Activated CD4-positive, alpha-beta T cell treated with anti-CD3 and anti-CD28 coated beads, Interleukin-2, amount 10 ng/mL, durations not matched to agents 24 days and 14 days (primary cell): ENCODE data around the gene OTOP1. TPM values are rescaled to one million over a fixed set of nuclear protein-coding genes. Genes with fewer than 3 reads are reported as not detected.
A peak's percentile ranks its signal among the peaks of the same experiment; 100 is the strongest.
"Not testable (repeated sequence)": the region's sequence is repeated elsewhere in the genome, so short reads cannot be mapped to it uniquely, and the experiment has no call there.

Experiments
- DNase-seq: peaks from one replicate; pipeline ENCODE4 v3.0.0; 2022
- H3K27ac Mint-ChIP-seq: one replicate; pipeline ENCODE4 v1.8.0; 2022; ENCODE audit warnings: mild to moderate bottlenecking, mixed read lengths
- H3K27me3 Mint-ChIP-seq: one replicate; pipeline ENCODE4 v1.8.0; 2022; ENCODE audit warnings: mixed read lengths
- H3K36me3 Mint-ChIP-seq: one replicate; pipeline ENCODE4 v1.8.0; 2022; ENCODE audit warnings: low read depth, mild to moderate bottlenecking, mixed read lengths
- H3K4me1 Mint-ChIP-seq: one replicate; pipeline ENCODE4 v1.8.0; 2021; ENCODE audit warnings: mixed read lengths
- H3K4me3 Mint-ChIP-seq: one replicate; pipeline ENCODE4 v1.8.0; 2022; ENCODE audit warnings: mild to moderate bottlenecking, moderate library complexity, mixed read lengths
- H3K9me3 Mint-ChIP-seq: one replicate; pipeline ENCODE4 v1.8.0; 2021; ENCODE audit warnings: mixed read lengths
- intact Hi-C: fragments of 100-400 bp; cut with micrococcal nuclease; formaldehyde crosslinking; loops from one replicate; pipeline ENCODE4 v1.15.1; 2023
- total RNA-seq: library from RNA; stranded (reverse); gene quantifications from 2 replicates; pipeline ENCODE4 v1.2.3, GENCODE V29; 2022

Gene OTOP1
- total RNA-seq, result not detected in 2 replicates

GRCh38 chr4:4226606-4227438, at the start of gene OTOP1:
OTOP1 (minus strand) TSS chr4:4226929; CDS start chr4:4226864, 65 bp downstream.
- no peak for DNase-seq
- H3K27me3 Mint-ChIP-seq, result peaks cover 63% of the 10 kb centered on the region
- H3K9me3 Mint-ChIP-seq, result no peaks in the 10 kb centered on the region
- H3K4me3 Mint-ChIP-seq, result no peak within 1 kb of the TSS
- peaks cover 2% of the 10 kb centered on the region for H3K4me1 Mint-ChIP-seq
- no peak within 1 kb of the TSS for H3K27ac Mint-ChIP-seq
- H3K36me3 Mint-ChIP-seq, result peaks cover 7% of the 10 kb centered on the region
- intact Hi-C loops, result no loop called here

GRCh38 chr4:4274226-4274625, 47.5 kb upstream of the OTOP1 start:
- H3K36me3 Mint-ChIP-seq, result peaks cover 49% of the 10 kb centered on the region
- intact Hi-C loops, result no loop called here
- H3K9me3 Mint-ChIP-seq, result no peaks in the 10 kb centered on the region
- peaks cover 17% of the 10 kb centered on the region for H3K4me1 Mint-ChIP-seq
- H3K4me3 Mint-ChIP-seq, result no peak overlapping the region
- no peak for DNase-seq
- no peaks in the 10 kb centered on the region for H3K27me3 Mint-ChIP-seq
- no peak overlapping the region for H3K27ac Mint-ChIP-seq

GRCh38 chr4:4271912-4272311, 45.2 kb upstream of the OTOP1 start:
- Mint-ChIP-seq H3K27ac (no peak overlapping the region), H3K36me3 (peaks cover 54% of the 10 kb centered on the region), H3K27me3 (no peaks in the 10 kb centered on the region), H3K9me3 (no peaks in the 10 kb centered on the region), H3K4me1 (peaks cover 23% of the 10 kb centered on the region), H3K4me3 (no peak overlapping the region)
- intact Hi-C loops, result no loop called here
- no peak for DNase-seq

- H3K4me3 Mint-ChIP-seq, result peak overlapping the region; percentile 11
- no peak overlapping the region for H3K27ac Mint-ChIP-seq
- DNase-seq, result no peak
- no peaks in the 10 kb centered on the region for H3K27me3 Mint-ChIP-seq
- peaks cover 56% of the 10 kb centered on the region for H3K36me3 Mint-ChIP-seq
- no peaks in the 10 kb centered on the region for H3K9me3 Mint-ChIP-seq
- peaks cover 23% of the 10 kb centered on the region for H3K4me1 Mint-ChIP-seq
- intact Hi-C loops, result no loop called here
Measured at GRCh38 chr4:4270529-4270928, 43.8 kb upstream of the OTOP1 start.

- Mint-ChIP-seq H3K4me3 (peak overlapping the region; percentile 11), H3K36me3 (peaks cover 56% of the 10 kb centered on the region), H3K27ac (peak overlapping the region; percentile 69), H3K27me3 (no peaks in the 10 kb centered on the region), H3K9me3 (no peaks in the 10 kb centered on the region), H3K4me1 (peaks cover 23% of the 10 kb centered on the region)
- intact Hi-C loops, result no loop called here
- peak; percentile 63 for DNase-seq
Measured at GRCh38 chr4:4269856-4270255, 43.1 kb upstream of the OTOP1 start.

- peak overlapping the region; percentile 69 for H3K27ac Mint-ChIP-seq
- H3K36me3 Mint-ChIP-seq, result peaks cover 51% of the 10 kb centered on the region
- H3K9me3 Mint-ChIP-seq, result no peaks in the 10 kb centered on the region
- intact Hi-C loops, result no loop called here
- no peaks in the 10 kb centered on the region for H3K27me3 Mint-ChIP-seq
- H3K4me3 Mint-ChIP-seq, result peak overlapping the region; percentile 11
- DNase-seq, result peak; percentile 61
- peaks cover 22% of the 10 kb centered on the region for H3K4me1 Mint-ChIP-seq
Measured at GRCh38 chr4:4269331-4269731, 42.6 kb upstream of the OTOP1 start.

GRCh38 chr4:4268776-4269175, 42.0 kb upstream of the OTOP1 start:
- Mint-ChIP-seq H3K27ac (peak overlapping the region; percentile 5), H3K4me1 (peaks cover 20% of the 10 kb centered on the region), H3K4me3 (peak overlapping the region; percentile 23), H3K9me3 (no peaks in the 10 kb centered on the region), H3K36me3 (peaks cover 48% of the 10 kb centered on the region), H3K27me3 (no peaks in the 10 kb centered on the region)
- intact Hi-C loops, result no loop called here
- no peak for DNase-seq

GRCh38 chr4:4267981-4268380, 41.3 kb upstream of the OTOP1 start:
- no peak overlapping the region for H3K4me3 Mint-ChIP-seq
- H3K9me3 Mint-ChIP-seq, result no peaks in the 10 kb centered on the region
- H3K27me3 Mint-ChIP-seq, result peaks cover 2% of the 10 kb centered on the region
- no peak overlapping the region for H3K27ac Mint-ChIP-seq
- H3K36me3 Mint-ChIP-seq, result peaks cover 45% of the 10 kb centered on the region
- intact Hi-C loops, result no loop called here
- H3K4me1 Mint-ChIP-seq, result peaks cover 20% of the 10 kb centered on the region
- DNase-seq, result no peak

GRCh38 chr4:4260185-4260751, 33.5 kb upstream of the OTOP1 start:
- H3K36me3 Mint-ChIP-seq, result no peaks in the 10 kb centered on the region
- H3K27me3 Mint-ChIP-seq, result peaks cover 2% of the 10 kb centered on the region
- H3K4me1 Mint-ChIP-seq, result no peaks in the 10 kb centered on the region
- H3K27ac Mint-ChIP-seq, result no peak overlapping the region
- peak; percentile 69 for DNase-seq
- no peak overlapping the region for H3K4me3 Mint-ChIP-seq
- H3K9me3 Mint-ChIP-seq, result no peaks in the 10 kb centered on the region
- intact Hi-C loops, result loop anchor here (1.0 kb wide), 1 partner anchor 75 kb away; no protein-coding TSS in a partner anchor

- no peak for DNase-seq
- Mint-ChIP-seq H3K27me3 (peaks cover 2% of the 10 kb centered on the region), H3K27ac (no peak overlapping the region), H3K4me3 (no peak overlapping the region), H3K4me1 (no peaks in the 10 kb centered on the region), H3K9me3 (no peaks in the 10 kb centered on the region), H3K36me3 (no peaks in the 10 kb centered on the region)
- intact Hi-C loops, result loop anchor here (1.0 kb wide), 1 partner anchor 76 kb away; no protein-coding TSS in a partner anchor
Measured at GRCh38 chr4:4259484-4260100, 32.9 kb upstream of the OTOP1 start.

- intact Hi-C loops, H3K9me3 Mint-ChIP-seq, DNase-seq, H3K4me1 Mint-ChIP-seq, H3K36me3 Mint-ChIP-seq, H3K27me3 Mint-ChIP-seq, H3K4me3 Mint-ChIP-seq, H3K27ac Mint-ChIP-seq: not testable (repeated sequence)
Measured at GRCh38 chr4:4257705-4258104, 31.0 kb upstream of the OTOP1 start.

GRCh38 chr4:4256799-4257198, 30.1 kb upstream of the OTOP1 start:
- no peak for DNase-seq
- no peaks in the 10 kb centered on the region for H3K9me3 Mint-ChIP-seq
- no peaks in the 10 kb centered on the region for H3K36me3 Mint-ChIP-seq
- intact Hi-C loops, result no loop called here
- no peak overlapping the region for H3K27ac Mint-ChIP-seq
- H3K4me3 Mint-ChIP-seq, result no peak overlapping the region
- H3K27me3 Mint-ChIP-seq, result no peaks in the 10 kb centered on the region
- H3K4me1 Mint-ChIP-seq, result peaks cover 3% of the 10 kb centered on the region

GRCh38 chr4:4254666-4255065, 27.9 kb upstream of the OTOP1 start:
- intact Hi-C loops, result no loop called here
- DNase-seq, result no peak
- Mint-ChIP-seq H3K4me3 (no peak overlapping the region), H3K27me3 (no peaks in the 10 kb centered on the region), H3K36me3 (no peaks in the 10 kb centered on the region), H3K27ac (no peak overlapping the region), H3K9me3 (no peaks in the 10 kb centered on the region), H3K4me1 (peaks cover 3% of the 10 kb centered on the region)

- Mint-ChIP-seq H3K4me3 (no peak overlapping the region), H3K4me1 (peaks cover 5% of the 10 kb centered on the region), H3K9me3 (no peaks in the 10 kb centered on the region), H3K27me3 (no peaks in the 10 kb centered on the region), H3K27ac (no peak overlapping the region), H3K36me3 (no peaks in the 10 kb centered on the region)
- intact Hi-C loops, result no loop called here
- DNase-seq, result no peak
Measured at GRCh38 chr4:4254199-4254598, 27.5 kb upstream of the OTOP1 start.
